ENCODE results near the gene ARHGEF38.

The ARHGEF38 gene, protein sequence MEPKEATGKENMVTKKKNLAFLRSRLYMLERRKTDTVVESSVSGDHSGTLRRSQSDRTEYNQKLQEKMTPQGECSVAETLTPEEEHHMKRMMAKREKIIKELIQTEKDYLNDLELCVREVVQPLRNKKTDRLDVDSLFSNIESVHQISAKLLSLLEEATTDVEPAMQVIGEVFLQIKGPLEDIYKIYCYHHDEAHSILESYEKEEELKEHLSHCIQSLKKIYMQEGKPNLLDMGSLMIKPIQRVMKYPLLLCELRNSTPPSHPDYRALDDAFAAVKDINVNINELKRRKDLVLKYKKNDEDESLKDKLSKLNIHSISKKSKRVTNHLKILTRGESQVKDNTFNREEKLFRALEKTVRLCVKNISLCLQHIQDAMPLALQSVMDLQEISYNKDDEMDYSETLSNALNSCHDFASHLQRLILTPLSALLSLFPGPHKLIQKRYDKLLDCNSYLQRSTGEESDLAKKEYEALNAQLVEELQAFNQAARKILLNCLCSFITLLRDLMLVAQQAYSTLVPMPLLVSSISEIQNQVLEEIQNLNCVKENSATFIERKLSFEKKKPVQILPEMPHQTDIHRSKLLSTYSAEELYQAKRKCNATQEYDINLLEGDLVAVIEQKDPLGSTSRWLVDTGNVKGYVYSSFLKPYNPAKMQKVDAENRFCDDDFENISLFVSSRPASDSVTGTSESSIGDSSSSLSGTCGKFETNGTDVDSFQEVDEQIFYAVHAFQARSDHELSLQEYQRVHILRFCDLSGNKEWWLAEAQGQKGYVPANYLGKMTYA

DNA sequence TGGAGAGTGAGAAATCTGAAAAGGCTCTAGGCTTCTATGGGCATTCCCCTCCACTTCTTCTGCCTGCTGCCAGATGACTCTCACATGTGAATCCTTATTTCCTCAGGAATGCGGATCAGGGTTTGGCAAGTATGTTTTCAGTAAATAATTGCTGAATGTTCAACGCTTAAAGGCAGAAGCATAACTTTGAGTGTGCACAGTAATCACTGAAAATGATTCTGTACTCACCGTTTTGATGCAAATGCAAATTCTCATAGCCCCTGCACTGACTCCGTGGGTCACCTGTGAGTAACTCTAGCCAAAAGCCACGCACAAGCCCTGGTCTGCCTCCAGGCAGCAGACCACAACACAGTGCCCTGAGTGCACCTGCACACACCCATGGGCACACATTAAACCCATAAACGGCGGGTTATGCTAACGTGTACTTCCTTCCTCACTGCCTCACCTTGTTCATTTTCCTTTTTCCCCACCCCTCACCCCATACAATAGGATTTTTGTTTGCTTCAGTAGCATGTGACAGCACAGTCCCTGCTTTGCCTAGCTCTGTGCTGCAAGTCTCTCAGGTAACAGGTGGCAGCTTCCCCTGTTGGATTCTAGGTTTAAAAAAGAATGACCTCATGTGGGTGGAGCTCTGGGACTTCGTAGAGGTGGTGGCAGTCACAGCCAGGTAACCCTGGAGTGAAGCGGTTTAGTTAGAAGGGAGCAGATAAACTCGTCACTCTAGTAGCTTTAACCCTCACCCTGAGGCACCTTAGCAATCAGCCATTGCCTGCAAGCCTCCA, at the start of gene ARHGEF38:
TSS of gene ARHGEF38 (plus strand) at position 656 of the 782 bp plus-strand sequence. CDS start 146 bp downstream, outside the sequence.
- DNase-seq: peak; percentile 87

DNA sequence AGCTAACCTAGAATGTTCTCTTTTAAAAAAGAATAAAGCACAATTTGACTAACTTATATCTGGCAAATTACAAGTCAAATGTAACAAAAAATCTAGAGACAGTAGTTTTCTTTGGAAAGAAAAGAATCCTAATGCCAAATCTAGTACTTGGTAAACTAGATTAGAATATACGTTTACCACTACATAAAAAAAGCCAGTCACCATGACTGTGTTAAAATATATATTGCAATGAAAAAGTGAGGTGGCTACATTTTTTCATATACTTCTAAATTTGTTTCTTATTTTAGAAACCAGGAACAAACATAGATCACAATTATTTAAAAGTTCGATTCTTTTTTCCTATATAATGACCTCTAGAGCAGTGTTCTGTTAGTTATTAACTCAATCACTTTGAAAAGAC, 48.9 kb upstream of the ARHGEF38 start:
- DNase-seq: no peak

DNA sequence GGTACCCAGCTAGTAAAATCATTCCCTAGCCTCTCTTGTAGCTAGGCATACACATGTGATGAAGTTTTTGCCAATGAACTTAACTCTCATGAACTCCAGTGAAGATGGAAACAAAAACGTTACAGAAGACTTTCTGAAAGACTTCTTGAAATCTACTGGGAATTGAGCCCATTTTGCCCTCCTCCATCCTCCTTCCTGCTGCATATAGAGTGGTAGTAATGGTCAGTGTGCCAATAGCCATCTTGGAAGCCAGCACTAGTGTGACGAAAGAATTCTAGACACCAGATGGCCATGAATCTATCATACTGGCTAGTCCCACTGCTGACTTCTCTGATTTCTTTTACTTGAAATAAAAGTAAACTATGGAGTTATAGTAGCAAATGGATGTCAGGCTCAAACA, 47.7 kb upstream of the ARHGEF38 start:
- no peak for DNase-seq

DNA sequence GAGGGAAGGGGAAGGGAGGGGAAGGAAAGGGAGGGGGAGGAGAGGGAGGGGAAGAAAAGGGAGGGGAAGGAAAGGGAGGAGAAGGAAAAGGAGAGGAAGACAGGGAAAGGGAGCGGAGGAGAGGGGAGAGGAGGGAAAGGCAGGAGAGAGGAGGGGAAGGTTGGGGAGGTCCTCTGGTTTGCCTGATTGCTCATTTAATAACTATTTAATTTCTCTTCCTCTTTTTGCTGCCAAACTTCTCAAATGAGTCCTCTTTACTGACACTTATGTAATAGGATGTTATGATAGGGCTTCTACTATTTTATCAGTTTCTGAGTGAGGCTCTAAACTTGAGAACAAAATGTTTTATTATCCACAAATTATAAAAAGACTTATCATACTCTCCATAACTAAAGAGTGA, 43.1 kb upstream of the ARHGEF38 start:
- DNase-seq: no peak

DNA sequence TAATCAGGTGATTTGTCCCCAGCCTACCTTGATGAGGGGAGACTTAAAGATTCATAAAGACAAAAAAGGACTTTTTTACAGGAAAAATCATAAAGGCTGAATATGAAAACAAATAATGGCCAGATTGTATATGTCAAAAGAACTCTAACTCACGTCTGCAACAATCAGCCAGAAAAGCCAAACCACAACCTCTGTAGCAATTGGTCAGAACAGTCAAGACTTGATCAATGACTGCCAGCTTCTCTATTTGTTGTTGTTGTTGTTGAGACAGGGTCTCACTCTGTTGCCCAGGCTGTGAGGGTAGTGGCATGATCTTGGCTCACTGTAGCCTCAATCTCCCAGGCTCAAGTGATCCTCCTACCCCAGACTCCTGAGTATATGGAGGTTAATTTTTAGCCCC, 42.7 kb upstream of the ARHGEF38 start:
- no peak for DNase-seq

DNA sequence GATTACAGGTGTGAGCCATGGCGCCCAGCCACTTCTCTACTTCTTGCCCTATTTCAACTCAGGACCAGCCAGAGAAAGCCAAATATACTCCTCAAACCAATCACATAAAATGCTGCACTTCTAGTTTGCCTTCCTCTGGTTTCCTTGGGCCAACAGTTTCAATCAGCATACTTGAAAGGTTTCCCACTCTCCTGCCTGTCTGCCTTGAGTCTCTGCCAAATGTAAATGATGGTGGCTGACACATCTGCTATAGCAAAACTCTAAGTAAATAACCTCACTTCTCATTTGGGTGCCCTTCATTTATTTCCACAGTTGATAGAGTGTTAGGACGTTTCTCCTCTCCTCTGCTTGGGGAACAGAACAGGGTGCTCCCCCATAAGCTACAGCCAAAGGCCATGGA, 42.2 kb upstream of the ARHGEF38 start:
- DNase-seq: no peak

DNA sequence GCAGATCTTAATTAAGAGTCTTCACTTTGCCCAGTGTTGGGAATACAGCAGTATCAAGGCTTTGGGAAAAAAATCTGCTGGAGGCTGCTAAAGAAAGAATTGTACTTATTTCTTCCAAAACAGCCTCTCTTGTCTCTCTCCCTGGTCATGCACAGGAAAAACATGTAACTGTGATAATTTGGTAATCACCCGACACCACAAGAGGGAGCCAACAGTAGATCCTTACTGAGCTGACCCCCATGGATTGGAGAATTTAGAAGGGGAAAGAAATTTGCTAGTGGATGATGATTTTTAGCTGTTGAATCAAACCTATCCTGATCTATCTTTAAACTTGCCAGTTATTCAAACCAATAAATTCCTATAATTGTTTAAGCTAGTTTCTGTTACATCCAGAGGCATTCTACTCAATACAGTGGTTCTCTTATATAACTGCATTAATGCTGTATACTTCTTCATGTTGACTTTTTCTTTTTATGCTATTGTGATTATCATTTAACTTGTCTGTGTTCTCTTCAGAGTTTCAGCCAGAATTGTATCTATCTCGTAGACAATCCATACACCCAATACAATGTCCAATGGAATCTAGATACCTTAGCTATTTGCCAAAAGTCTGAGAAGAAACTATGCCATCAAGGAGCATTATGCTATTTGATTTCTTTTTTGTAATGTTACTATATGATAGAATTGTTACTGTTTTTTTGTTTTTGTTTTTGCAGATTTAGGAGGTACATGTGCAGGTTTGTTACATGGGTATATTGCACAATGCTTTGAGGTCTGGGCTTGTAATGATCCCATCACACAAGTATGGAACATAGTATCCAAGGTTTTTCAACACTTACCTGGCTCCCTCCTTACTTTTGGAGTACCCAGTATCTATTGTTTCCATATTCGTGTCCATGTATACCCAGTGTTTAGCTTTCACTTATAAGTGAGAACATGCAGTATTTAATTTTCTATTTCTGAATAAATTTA, 31.3 kb upstream of the ARHGEF38 start:
- DNase-seq: peak; percentile 45

DNA sequence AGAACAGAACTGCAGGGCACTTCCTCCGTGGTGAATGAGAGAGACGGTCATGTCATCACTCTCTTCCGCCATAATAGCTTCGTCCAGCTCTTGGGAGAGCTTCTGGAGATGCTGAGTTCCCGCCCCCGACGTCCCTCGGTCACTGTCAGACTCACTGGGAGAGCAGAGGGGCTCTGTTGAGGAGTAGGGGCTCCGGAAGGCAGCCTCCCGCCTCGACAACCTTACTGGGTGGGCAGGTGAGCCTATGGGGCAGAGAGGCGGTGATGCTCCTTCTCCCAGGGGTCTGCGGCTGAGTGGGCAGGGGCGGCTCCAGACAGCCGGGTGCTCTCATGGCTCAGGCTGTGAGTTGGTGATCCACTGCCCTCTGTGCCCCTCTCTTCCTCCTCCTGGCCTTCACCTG, 25.8 kb upstream of the ARHGEF38 start:
- no peak for DNase-seq

DNA sequence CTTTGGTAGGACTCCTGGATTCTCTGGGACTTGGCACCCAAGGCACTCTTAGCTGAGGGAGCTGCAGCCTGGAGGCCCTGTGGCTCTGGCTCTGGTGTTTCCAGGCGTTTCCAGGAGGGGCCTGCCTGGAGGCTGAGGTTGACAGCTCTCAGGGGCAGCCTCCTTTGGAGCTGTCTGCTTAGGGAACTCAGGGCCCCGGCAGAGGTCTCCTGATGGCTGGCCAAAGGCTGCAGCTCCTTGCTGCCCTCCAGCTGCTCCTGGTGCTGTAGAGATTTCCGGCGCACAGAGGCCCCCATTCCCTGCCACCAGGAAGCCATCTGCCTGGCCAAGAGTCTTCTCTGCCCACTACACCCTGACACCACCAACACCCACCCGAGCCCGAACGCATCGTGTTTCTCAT, 25.3 kb upstream of the ARHGEF38 start:
- DNase-seq: no peak

DNA sequence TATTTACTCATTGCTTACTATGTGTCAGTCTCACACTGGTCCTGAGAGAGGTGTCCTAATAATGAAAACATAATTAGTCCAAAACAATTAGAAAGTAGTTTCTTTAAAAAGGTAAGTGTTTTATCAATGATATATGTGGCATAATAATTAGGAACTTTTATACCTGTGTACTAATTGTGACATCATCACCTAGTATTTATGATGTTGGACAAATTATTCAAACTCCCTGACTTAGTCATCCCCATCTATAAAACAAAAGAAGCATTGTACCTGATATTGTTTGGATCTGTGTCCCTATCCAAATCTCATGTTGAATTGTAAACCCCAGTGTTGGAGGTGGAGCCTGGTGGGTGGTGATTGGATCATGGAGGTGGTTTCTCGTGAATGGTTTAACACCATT, 15.8 kb upstream of the ARHGEF38 start:
- DNase-seq: no peak

DNA sequence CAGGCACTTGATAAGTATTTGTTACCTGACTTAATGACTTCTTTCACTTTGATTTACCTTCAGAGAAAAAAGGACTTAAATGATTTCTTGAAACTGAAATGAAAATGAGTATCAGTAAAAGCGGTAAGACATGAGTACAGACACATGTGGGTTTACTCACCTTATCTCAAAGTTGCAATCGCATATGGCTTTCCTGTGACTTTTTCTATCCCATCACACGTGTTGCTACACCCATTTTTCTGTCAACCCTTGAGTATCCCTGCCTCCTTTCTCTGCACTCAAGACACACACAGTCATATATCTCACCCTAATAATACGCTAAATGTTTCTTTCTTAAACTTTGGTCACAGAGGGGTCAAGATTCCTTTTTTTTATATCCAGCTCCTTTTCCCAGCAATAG, 11.0 kb upstream of the ARHGEF38 start:
- DNase-seq: no peak

DNA sequence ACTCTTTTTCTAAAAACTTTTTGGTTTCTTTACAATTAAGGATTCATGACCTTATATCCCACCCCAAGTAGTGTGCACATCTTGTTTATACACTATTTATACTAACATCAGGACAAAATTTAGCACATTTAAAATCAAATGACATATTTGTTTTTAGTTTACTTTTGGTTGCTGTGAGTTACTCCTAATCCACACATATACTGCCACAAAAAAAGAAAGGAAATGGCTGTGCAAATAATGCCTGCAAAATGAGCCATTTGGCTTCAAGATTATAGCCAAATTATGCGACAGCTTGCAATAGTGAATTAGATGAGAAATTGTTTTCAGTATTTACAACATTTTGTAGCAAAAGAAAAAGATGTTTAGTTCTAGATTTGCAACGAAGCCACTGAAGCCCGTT, 10.4 kb upstream of the ARHGEF38 start:
- no peak for DNase-seq

DNA sequence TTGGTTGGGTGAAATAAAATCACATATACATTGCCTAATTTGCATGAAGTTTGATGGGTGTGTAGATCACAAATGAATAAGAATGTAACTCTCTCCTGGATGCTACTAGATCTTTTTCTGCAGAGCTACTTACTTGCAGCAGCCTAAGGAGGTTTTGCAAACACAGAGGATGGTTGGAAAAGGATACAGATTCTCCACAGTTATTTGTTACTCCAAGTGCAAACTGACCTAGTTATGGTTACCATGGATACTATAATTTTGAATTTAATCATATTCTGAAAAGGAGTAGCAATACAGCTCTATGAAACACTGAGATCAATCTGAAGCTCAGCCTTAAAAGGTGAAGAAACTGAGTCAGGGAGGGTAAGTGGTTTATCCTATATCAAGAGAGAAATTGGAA, 9.1 kb upstream of the ARHGEF38 start:
- DNase-seq: no peak

DNA sequence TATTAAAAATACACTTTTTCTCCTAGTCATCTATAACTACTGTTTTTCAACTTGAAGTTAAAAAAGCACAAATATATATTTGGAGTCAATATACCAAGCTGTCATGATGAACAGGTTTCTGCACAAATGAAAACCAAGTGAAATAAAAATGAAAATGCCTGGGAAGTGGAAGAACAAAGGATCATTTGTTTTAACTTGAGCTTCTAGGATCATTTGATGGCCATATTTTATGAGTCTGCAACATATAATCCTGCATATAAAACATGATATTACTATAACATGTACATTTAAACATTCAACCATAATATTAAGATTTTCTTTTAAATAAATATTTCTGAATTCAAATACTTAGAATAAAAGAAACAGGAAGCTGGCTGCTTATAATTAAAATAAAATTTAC, 8.5 kb upstream of the ARHGEF38 start:
- peak; percentile 34 for DNase-seq

DNA sequence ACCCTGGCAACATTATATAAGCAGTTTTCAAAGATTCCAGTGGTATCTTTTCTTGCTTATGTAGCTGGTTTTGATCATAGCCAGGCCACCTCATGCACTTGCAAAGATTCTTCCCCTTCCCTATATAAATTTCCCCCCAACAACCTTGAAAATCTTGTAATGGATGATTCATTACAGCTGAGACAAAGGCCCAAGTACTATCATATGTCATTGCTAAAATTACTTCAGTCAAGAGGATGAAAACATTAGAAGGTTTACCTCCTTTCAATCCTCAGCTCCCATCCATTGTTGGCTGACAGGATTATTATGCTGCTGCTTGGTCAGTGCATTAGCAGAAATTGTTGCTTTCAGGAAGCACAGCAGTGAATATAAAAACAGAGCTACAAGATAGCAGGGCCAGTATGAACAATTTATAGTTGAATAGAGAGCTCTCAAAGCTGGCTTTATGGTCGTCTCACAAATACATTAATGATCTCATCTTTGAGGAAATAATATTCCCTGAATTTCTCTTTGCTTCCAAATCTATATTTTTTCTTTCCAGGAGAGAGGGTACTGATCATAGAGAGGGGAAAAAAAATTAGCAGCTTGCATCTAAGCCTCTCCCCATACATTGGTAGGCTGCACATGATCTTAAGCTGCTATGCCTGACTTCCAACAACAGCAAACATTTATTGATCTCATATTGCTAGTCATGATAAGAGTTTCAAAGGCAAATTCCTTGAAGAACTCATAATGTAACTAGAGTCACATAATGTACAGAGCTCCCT, 7.7 kb upstream of the ARHGEF38 start:
- DNase-seq: no peak

DNA sequence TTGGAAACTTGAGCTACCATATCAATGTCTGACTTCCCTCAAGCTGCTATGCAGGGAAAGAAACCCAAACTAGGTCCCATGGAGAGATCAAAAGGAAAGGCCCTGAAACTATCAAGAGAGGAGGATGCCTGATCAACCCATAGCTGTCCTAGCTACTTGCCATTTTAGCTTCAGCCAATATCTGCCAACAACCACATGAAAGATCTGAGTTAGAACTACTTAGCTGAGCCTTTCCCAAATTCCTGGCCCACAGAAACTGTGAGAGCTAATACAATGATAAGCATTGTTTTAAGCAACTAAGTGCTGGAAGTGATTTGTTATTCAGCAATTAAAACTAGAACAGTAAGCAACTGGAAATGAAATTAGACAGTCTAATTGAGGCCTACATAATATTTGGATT, 6.3 kb upstream of the ARHGEF38 start:
- no peak for DNase-seq

DNA sequence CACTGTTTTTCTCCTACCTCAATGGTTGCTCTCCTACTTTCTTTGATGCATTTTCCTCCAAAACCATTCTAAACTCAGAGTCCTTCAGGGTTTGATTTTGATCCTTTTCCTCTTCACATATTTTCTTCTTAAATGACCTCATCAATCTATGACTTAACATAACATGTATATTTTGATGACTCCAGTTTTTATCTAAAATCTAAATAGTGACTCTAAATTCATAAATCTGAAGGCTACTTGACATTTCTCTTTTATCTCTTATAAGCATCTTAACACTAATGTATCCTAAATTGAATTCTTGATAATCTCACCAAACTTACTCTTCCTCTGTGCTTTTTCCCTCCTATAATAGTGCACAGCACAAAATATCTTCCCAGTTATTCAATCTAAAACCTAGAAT, 4.7 kb upstream of the ARHGEF38 start:
- DNase-seq: no peak

DNA sequence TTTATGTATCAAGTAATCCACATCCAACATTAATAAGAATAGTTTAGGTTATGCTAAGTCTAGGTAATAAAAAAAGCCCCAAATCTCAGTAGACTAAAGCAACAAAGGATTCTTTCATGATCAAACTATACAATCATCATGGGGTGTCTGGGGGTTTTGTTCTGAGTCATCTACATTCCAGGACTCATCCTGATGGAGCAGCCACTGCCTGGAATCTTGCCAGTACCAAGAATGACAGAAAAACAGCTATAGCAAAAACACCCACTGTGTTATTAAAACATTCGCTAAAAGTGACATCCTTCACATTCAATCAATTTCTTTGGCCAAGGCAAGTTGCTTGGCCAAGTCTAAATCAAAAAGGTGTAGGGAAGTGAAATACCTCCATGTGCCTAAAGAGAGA, 3.9 kb upstream of the ARHGEF38 start:
- no peak for DNase-seq

DNA sequence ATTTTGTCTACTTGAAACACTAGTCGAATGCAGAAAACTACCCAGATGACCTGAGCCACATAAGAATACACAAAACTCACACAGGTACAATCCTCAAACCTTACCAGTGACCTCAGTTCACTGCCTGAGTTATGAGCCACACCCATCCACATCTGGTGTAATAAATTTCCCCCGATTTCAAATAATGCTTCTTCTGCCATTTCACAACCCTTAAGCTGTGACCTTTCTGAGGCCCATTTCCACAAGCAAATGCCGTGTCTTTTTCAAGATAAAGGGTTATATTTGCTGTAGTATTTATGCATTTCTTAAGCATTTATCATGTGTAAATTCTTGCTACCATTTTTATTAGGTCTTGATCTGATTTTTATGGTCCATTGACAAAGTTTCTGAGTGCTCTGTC, 1.8 kb upstream of the ARHGEF38 start:
- DNase-seq: no peak

DNA sequence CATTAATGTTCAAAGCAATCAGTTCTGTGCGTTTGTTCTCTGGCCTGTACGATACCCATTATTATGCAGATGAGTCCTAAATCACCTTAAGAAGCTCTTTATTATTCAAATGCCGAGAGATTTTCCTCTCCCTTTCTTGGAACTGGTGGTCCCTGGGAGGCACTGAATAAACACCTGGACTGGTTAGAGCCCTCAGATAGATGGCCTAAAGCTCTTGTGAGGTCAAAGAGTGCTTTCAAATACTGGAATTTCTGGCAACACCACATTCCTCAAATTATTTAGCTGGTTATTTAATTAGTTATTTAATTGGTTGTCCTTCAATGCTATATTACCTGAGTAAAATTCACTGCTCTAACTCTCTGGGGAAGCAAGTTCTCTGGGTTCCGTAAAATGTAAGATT, 3.0 kb downstream of the ARHGEF38 start:
- no peak for DNase-seq

DNA sequence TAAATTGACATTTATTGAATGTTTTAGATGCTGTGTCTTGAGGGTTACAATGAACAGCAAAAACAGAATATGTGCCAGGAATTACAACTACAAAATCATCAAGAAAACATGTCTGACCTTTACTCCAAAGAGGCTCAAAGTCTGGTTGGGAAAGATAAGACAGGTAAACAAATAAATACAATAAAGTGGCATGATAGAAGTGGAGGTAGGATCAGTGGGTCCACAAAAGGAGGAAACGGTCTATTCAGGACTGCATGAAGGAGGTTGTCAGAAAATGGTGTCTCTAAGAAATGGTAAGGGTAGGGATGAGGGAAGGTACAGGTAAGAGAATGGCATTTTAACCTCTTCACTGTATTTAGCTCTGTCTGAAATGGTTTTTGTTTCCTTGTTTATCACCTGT, 3.8 kb downstream of the ARHGEF38 start:
- no peak for DNase-seq

DNA sequence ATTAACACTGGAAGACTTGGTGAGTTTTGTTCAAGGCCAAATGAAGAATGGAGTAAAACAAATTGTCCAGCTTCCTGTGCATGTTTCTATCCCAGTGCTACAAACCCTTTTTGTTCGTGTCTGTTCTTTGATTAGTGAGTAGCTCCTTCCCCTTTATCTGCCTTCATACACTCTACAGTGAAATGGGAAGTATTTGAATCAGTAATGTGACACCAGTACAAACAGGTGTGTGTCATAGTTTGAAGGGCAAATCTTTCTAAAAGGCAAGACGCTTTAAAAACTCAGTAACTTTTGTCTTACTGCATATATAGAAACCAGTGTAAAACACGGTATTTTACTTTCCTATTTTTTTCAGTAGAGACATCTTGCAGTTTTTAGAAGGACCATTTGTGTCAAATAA, 5.9 kb downstream of the ARHGEF38 start:
- DNase-seq: no peak

Measured in NCI-H1048 (cell line).